T-helper 1 cell treated with Interleukin-12 subunit alpha and Interleukin-12 subunit beta and Interleukin-4 antibody, amounts not matched to agents 30 ng/mL and 1 ng/mL, for 36 hours (primary cell): ENCODE results near the gene DTNA. TPM values are rescaled to one million over a fixed set of nuclear protein-coding genes. Genes with fewer than 3 reads are reported as not detected.

Experiments used
- intact Hi-C: fragments of 100-400 bp; cut with micrococcal nuclease; formaldehyde crosslinking; loops from one replicate; pipeline ENCODE4 v1.15.1; 2024
- total RNA-seq: library from RNA; stranded (reverse); gene quantifications from 2 replicates; pipeline ENCODE4 v1.2.3, GENCODE V29; 2022

Gene DTNA
- total RNA-seq, 1 donor from 2014 or later, result 0.05 TPM

DNA sequence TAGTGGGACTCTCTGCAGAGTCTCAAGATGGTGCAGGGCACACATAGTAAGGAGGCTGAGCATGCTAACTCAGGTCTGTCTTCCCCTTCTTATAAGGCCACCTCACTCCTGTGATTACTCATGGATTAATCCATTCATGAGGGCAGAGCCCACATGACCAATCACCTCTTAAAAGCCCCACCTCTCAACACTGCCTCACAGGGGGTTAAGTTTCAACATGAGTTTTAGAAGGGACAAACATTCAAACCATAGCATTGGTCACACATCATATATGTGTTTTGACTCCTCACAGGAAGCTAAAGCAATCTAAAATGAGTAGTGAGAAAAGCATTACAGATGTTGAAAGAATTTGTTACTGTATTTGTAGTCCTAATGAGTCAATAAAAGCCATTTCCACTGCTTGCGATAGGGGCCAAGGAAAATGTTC, 57.5 kb downstream of the DTNA start:
- intact Hi-C loops, result no loop called here

DNA sequence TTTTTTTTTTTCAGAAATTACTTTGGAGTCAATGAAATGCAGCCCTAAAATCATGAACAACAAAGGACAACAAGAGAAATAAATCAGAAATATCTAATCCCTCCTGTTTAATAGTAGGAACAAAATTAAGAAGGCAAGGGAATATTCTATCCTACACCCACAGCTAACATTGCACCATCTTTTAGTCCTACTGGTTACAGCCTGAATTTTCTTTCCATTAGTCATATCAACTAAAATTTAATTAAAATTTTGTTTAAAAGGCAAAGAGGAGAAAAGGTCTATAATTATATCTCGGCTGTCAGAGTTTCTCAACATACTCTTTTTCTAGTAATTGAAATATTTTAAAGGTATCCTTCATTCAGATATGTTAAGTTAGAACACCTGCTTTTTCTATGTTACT, 61.9 kb downstream of the DTNA start:
- intact Hi-C loops, result no loop called here

GRCh38 chr18:34772887-34773286, 62.8 kb downstream of the DTNA start:
- intact Hi-C loops, result no loop called here

DNA sequence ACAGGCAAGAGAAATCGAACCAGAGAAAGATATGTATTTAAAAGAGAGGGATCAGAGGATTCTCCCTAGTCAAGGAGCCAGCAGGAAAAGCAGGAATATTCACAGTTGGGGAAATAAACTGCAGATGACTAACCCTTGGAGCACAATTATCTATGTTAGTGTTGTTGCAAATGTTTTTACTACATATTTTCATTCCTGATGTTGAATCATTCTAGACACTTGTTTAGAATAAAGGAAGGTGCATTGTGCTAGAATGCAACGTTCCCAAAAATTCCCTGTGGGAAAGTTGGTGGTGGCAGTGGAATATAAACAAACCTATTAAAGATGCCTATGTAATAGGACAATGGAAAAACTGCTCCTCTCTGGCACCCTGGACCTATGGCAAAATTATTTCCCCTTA, 63.3 kb downstream of the DTNA start:
- intact Hi-C loops, result no loop called here

DNA sequence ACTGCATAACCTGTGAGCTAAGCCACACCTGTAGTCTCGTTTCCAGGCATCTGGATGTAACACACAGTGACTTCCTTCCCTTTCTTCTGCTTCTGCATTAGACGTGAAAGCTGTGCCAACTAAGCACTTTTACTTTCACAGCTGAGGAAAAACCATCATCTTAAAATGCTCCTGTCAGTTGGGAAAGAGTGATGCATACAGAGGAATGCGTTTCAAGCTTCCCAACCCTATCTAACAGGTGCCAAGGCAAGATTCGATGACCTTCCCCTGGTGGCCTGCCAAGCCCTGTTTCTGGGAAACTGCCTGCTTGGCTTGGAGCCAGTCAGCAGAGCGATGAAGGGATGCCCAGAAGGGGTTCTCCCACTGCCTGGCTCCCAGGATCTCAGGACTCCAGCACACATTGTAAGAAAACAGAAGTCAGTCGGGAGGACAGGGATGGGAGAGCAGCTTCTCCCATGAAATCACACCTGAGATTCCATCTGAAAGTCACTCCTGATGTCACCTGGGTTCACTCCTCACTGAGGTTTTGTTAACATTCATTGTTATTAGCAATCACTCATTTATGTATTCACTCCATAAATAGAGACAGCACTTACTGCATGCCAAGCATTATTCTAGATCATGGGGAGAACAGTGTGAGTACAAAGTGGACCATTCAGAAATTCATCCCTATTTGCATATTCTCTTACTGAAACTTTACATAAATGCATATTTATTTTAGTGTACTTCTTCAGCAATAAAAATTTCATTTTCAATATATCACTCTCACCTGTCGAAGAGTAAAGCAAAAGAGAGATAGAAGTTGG, 64.1 kb downstream of the DTNA start:
- intact Hi-C loops, result no loop called here

- intact Hi-C loops, result no loop called here
These were observed 65.4 kb downstream of the DTNA start for GRCh38 chr18:34775461-34775860.

- intact Hi-C loops, result no loop called here
These were observed 69.0 kb downstream of the DTNA start for GRCh38 chr18:34779112-34779511.

DNA sequence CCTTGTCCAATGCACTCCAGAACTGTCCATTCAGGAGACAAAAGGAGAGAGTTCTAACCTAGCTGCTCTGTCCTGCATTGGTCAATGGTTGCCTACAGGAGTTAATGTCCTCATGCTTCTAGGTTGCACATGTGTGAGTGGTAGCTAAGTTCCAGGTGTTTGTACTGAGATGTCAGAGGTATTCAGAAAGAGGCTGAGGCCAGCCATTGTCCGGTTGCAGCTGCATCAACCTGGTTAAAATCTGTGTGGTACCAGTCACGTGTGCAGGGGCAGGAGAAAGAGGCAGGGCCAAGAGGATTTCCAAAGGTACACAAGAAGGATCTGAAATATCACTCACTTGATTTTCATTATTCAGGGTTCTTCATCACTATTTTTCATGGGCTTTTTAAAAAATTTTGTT, 70.8 kb downstream of the DTNA start:
- intact Hi-C loops, result no loop called here

DNA sequence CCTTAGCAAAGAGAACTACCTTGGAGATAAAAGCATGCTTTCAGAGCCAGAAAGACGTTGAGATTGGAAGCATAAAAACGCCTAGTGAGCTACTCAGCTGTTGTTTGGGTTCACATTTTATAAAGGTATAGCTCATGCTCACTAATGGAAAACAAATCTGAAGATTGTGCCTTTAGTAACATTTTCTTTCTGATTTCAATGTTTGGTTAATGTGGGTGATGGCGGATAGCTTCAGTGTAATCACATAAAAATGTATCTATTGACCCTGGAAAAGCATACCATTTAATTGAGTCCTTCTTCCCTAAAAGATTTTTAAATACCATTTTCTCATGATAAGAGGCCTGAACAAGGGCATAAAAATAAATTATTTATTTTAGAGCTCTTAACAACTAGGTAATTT, 73.4 kb downstream of the DTNA start:
- intact Hi-C loops, result no loop called here

DNA sequence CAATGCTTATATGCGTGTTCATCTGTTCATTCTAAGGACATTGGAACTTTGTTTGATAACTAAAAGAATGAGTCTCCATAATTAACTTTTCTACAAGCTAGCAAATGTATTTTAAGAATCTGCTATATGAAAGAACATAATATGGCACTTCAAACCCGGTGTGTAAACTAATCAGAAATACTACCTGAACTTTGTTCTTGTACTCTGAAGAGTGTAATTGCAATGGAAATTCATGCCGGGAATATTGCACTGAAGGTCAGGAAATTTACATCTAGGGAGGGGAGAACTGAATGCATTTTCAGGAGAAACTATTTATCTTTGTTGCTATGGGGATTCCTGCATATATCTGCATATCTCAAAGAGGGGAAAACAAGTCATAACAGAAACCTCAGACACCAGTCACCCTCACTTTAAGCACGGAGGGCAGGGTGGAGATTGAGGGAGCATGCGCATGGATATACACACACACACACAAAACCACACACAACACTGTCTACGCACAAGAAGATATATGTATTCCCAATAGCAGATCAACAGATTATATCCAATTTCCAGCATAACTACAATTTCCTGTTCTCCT, 76.2 kb downstream of the DTNA start:
- intact Hi-C loops, result loop anchor here (5.0 kb wide), 1 partner anchor 1034 kb away; no protein-coding TSS in a partner anchor

DNA sequence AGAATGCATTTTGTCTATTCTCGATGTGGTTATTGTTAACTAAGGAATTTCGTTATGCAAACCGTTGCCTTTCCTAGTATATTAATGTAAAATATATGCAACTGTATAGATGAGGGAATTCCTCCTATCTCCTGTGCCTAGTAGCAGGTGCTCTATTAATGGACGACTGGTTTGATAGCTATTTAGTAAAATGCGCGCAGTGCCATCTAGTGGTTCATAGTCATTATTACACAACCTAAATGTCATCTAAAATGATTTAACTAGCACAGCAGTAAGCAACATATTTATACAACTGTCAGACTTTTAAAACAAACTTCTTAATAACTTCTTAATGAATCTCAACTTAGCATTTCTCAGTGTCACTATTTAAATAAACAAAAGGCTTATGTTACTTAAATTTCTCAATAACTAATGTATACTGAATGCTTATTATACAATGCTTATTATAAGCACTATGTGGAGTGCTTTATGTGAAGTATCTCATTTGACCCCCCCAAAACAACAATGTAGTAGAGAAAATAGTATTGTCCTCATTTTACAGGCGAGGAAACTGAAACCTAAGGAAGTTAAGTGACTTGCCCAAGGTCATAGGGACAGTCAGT, 77.9 kb downstream of the DTNA start:
- intact Hi-C loops, result loop anchor here (1.0 to 5.0 kb wide), 4 partner anchors 59 to 1036 kb away; no protein-coding TSS in a partner anchor

DNA sequence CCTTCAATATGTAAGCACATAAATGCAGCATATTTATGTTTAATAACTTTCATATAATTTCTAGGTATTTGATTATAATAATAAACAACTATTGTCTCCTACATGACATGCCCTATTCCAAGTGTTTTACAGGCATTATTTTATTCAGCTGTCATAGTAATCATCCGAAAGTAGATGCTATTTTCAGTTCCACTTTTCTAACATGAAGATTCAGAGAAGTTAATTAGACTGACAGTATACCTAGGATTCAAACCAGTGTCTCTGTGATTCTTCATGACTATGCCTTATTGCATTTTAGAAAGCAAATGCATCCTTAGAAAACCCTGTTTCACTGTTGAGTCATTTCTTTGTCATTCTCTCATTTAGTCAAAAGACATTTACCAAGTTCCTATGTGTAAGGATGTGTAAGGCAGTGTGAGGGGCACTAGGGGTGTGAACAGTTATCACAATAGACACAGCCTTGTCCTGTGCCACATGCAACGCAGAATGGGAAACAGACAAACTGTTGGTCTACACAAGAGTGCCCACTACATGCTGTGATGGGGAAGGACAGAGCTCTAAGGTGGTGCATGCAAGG, 79.8 kb downstream of the DTNA start:
- intact Hi-C loops, result loop anchor here (5.0 kb wide), 1 partner anchor 1038 kb away; no protein-coding TSS in a partner anchor

DNA sequence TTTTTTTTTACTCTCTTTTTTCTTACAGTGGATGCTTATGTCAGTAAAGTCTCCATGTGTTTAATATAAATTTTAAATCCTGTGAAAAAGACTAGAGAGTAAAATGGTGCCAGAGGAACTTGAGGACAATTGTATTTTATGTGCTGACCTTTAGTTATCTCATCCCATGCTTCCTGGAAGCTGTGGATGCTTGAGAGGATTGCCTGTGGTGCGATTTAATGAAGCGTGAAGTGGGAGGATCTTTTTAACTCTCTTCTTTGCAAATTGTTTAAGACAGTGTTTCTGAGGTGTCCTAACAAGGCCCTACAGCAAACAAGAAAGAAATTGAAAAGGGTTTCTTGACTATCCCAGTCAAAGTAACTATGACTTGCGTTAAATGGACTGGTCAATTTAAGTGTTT, 84.2 kb downstream of the DTNA start:
- intact Hi-C loops, result no loop called here

GRCh38 chr18:34795070-34795732, 85.1 kb downstream of the DTNA start:
- intact Hi-C loops, result no loop called here

DNA sequence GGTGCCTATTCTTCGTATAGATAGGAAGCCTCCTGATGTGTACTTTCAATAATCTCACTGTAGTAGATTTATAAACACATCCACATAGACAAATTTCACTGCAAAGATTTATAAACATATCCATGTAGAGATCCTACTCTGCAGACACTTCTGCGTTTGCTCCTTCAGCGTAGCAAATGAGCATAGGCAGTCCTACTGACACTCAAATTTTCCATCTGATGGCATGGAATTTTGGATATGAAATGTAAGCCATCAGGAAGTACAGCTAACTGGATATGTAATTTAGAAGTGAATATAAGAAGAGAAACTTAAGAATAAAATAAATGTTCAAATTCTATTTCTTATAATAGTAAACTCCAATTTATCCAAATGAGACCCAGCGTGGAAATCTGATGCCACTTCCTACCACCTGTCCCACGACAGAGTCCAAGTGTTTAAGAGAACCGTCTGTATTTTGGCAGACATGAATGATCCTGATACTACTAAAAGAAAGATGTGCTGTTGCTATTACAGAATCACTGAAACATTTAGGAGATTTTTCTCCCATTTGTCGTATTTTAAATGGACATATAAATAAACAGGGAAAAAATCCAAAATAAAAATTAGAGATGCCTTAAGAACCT, 86.0 kb downstream of the DTNA start:
- intact Hi-C loops, result no loop called here

DNA sequence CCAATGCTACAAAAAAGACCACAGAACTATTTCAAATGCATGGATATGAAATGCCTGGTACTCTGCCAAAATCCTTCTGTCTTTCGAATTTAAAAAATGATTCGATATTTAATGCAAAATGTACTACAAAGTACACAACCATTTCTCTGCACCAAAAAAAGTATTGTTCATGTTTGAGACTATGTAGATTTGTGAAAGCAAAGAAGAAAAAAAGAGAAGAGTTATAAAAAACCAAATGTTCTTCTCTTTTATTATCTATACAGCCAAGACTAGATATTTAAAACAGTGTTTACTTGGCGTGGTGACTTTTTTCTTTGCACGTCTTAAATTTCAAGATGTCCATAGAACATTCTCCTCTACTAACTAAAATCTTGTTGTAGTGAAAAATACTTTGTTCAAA, 89.2 kb downstream of the DTNA start:
- intact Hi-C loops, result no loop called here

- intact Hi-C loops, result no loop called here
These were observed 90.3 kb downstream of the DTNA start for GRCh38 chr18:34800381-34800780.

DNA sequence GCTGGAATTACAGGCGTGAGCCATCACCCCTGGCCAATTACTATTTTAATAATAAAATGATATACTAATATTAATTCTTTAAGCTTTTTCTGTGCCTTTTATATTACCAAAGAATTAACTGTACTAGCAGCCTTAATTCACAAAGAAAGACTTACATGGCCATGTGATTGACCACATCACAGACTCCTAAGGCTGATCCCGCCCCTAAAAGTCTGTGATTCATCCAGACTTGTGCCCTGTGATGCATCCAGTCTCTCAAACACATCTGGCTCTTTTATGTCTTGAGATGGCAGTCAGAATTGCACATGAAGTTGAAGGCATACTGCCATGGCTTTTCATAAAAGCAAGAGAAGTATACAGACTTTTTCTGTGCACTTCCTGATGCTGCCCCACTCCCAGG, 91.7 kb downstream of the DTNA start:
- intact Hi-C loops, result no loop called here

- intact Hi-C loops, result no loop called here
These were observed 92.9 kb downstream of the DTNA start for GRCh38 chr18:34802959-34803358.

DNA sequence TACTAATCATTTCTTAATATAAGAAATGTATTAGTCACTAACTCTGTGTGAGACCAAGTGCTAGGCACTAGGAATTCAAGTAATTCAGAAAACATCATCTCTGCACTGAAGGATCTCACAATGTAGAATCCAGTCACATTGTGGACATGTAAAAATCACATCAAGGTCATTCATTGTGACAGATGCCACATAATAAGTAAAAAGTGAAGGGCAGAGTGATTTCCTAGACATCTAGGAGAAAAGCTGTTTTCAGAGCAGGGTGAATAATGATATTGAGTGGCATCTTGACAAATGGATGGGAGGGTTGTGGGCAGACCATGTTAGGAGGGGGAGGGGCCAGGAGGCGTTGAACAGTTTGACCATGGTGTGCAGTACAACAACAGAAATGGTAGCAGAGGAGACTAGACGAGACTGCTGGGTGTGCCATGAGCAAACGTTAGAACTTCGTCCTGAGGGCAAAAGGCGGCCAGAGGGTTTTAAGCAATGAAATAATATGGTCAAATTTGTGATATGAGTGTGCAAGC, 93.8 kb downstream of the DTNA start:
- intact Hi-C loops, result no loop called here
